ENCODE measurements around the gene EXOSC2. TPM values are rescaled to one million over a fixed set of nuclear protein-coding genes. Genes with fewer than 3 reads are reported as not detected.
A peak's percentile ranks its signal among the peaks of the same experiment; 100 is the strongest.
"Not testable (repeated sequence)": the region's sequence is repeated elsewhere in the genome, so short reads cannot be mapped to it uniquely, and the experiment has no call there.

Gene EXOSC2
- total RNA-seq, 4 donors from 2014 or later = 2.4 to 59.3 (median 25.5) TPM

DNA sequence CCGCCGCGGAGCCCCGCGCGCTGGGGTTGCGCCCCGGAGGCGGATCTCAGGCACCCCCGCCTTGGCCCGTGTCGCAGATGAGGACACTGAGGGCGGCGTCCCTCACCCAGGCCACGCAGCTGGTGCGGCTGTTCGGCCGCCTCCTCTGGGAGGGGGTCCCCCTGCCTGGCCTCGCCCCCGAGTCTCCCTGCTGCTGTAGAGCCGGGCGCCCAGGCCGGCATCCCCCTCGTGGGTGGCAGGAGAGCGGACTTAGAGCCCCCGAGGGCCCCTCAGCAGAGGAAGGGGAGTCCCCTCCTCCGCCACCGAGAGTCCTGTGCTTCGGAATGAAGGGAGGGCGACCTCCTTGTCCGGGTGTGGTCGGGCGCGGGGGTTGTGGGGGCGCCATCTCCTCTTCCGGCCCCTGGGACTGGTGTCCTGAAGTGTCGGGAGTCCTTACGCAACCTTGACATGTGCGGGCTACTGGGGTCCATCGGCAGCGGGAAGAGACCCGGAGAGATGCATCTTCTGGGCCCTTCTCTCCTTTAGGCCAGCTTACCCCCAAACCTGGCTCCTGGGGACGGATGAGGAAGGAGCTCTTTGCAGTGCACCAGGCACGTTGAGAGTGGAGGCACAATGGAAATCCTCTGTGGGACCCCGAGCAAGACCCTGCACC, 11.7 kb upstream of the EXOSC2 start:
- Histone ChIP-seq H3K36me3 (no peaks in the 10 kb centered on the region), H3K9me3 (no peaks in the 10 kb centered on the region), H3K4me1 (peaks cover 0 to 5% of the 10 kb centered on the region in 2 donors), H3K27ac (no peak overlapping the region), H3K4me3 (peak overlapping the region; percentile 15 to 50), H3K27me3 (no peaks in the 10 kb centered on the region)
- intact Hi-C loops (cut with DNase I; ENCODE audit: low total_unique reads) = loop anchor here (5.0 kb wide), 1 partner anchor 220 kb away; no protein-coding TSS in a partner anchor
- DNase-seq = no peak
- TF ChIP-seq POLR2A (IDR thresholded peaks at IDR 0.05) = no peak
- TF ChIP-seq, protein P1, sequence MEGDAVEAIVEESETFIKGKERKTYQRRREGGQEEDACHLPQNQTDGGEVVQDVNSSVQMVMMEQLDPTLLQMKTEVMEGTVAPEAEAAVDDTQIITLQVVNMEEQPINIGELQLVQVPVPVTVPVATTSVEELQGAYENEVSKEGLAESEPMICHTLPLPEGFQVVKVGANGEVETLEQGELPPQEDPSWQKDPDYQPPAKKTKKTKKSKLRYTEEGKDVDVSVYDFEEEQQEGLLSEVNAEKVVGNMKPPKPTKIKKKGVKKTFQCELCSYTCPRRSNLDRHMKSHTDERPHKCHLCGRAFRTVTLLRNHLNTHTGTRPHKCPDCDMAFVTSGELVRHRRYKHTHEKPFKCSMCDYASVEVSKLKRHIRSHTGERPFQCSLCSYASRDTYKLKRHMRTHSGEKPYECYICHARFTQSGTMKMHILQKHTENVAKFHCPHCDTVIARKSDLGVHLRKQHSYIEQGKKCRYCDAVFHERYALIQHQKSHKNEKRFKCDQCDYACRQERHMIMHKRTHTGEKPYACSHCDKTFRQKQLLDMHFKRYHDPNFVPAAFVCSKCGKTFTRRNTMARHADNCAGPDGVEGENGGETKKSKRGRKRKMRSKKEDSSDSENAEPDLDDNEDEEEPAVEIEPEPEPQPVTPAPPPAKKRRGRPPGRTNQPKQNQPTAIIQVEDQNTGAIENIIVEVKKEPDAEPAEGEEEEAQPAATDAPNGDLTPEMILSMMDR (IDR thresholded peaks at IDR 0.05) = no peak

DNA sequence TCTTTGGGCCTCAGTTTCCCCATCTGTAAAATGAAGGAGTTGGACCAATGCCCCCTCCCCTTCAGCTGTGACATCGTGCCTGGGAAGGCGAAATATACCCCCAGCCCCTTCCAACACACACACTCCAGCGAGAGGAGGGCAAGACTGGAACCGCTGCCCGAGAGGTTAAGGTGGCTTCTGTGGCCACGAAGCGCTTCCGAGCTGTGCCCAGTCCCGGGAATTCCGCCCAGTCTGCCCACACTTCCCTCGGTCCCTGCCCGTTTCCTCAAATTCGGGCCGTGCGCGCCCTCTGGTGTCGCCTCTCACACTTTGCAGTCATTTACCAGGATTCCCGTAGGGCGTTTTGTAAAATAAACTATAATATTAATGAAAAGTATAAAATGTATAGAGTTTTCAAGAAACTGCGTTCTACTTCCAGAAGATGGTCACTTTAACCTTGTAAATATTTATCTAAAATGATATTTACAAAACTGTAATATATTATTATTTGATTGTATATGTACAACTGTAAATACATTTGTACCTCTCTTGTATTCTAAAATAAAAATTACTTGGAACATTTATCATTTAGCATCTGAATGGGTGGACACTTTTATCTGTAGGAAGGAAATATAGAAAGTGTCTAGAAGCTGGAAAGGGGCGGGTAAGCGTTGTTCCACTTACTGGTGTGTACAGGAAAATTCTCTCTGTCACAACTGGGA, 11.0 kb upstream of the EXOSC2 start:
- Histone ChIP-seq H3K4me3 (peak overlapping the region; percentile 15 to 50), H3K4me1 (peaks cover 0 to 5% of the 10 kb centered on the region in 2 donors), H3K9me3 (no peaks in the 10 kb centered on the region), H3K27ac (no peak overlapping the region), H3K27me3 (no peaks in the 10 kb centered on the region), H3K36me3 (no peaks in the 10 kb centered on the region)
- intact Hi-C loops (cut with DNase I; ENCODE audit: low total_unique reads) = loop anchor here (5.0 kb wide), 1 partner anchor 220 kb away; no protein-coding TSS in a partner anchor
- TF ChIP-seq, protein P1 (IDR thresholded peaks at IDR 0.05) = peak; percentile 75 to 82 (median 78)
- TF ChIP-seq POLR2A (IDR thresholded peaks at IDR 0.05) = no peak
- peak; percentile 66 to 68 for DNase-seq

- Histone ChIP-seq H3K27ac (no peak overlapping the region), H3K9me3 (no peaks in the 10 kb centered on the region), H3K27me3 (no peaks in the 10 kb centered on the region), H3K4me3 (no peak overlapping the region), H3K4me1 (peaks cover 0 to 5% of the 10 kb centered on the region in 2 donors), H3K36me3 (no peaks in the 10 kb centered on the region)
- no peak for DNase-seq
- intact Hi-C loops (cut with DNase I; ENCODE audit: low total_unique reads) = no loop called here
- TF ChIP-seq, protein P1 (IDR thresholded peaks at IDR 0.05) = no peak
- no peak for TF ChIP-seq POLR2A (IDR thresholded peaks at IDR 0.05)
These were observed 8.5 kb upstream of the EXOSC2 start for GRCh38 chr9:130685104-130685503.

DNA sequence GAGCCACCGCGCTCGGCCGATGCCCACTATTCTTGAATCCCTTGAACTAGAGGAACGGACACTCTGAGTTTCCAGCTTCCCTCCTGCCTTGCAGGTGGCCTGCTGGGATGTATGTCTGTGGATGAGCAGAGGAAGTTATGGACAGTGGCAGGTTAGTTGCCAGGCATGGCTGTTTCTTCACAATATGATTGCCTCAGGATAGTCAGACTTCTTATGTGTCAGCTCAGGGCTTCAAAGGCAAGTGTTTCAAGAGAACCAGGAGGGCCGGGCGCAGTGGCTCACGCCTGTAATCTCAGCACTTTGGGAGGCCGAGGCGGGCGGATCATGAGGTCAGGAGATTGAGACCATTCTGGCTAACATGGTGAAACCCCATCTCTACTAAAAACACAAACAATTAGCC, 7.6 kb upstream of the EXOSC2 start:
- intact Hi-C loops (cut with DNase I; ENCODE audit: low total_unique reads); H3K4me1 ChIP-seq: not testable (repeated sequence)

DNA sequence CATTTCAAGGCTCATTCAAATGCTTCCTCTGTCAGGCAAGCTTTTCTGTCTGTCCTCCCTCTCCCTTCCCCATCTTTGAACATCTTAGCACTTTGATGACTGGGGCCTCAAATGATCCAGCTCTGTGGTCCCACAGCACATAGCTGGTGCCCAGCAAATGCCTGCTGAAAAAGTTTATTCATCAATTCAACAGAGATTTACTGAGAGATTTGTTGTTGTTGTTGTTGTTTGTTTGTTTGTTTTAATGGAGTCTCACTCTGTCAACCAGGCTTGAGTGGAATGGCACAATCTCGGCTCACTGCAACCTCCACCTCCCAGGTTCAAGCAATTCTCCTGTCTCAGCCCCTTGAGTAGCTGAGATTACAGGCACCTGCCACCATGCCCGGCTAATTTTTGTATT, 6.0 kb upstream of the EXOSC2 start:
- DNase-seq = no peak
- Histone ChIP-seq H3K27me3 (no peaks in the 10 kb centered on the region), H3K36me3 (no peaks in the 10 kb centered on the region), H3K27ac (no peak overlapping the region), H3K4me3 (no peak overlapping the region), H3K4me1 (no peaks in the 10 kb centered on the region), H3K9me3 (no peaks in the 10 kb centered on the region)
- intact Hi-C loops (cut with DNase I; ENCODE audit: low total_unique reads) = no loop called here
- TF ChIP-seq, protein P1 (IDR thresholded peaks at IDR 0.05) = no peak
- no peak for TF ChIP-seq POLR2A (IDR thresholded peaks at IDR 0.05)

More for the DNA sequence above, 7.6 kb upstream of the EXOSC2 start:
- H3K27me3 ChIP-seq, H3K36me3 ChIP-seq, H3K27ac ChIP-seq, H3K9me3 ChIP-seq, H3K4me3 ChIP-seq, DNase-seq: not testable (repeated sequence)

Measured in uterus (tissue), 4 donors.